Transverse colon (tissue), 3 donors: ENCODE results near the gene CBARP.

Experiments
- CTCF ChIP-seq, 5 experiments: fragments of 200-600 bp in 3 of 5; fragments of 450-650 bp in 2 of 5; sonication (generic) in 3 of 5; IDR thresholded peaks; 1 replicate in 2 of 5; 2 replicates in 3 of 5; pipeline ENCODE4 v1.5.1; 2016 to 2017; ENCODE audit warnings: antibody characterized with exemption in 5 of 5, inconsistent platforms in 3 of 5, mild to moderate bottlenecking in 2 of 5, moderate library complexity in 1 of 5
- EP300 ChIP-seq: sonication (generic); formaldehyde crosslinking; IDR thresholded peaks from one replicate; pipeline ENCODE4 v1.6.1; 2017; ENCODE audit warnings: antibody characterized with exemption, low read depth

- peak; percentile 11 for TF ChIP-seq EP300
- no peak for TF ChIP-seq CTCF (IDR thresholded peaks at IDR 0.05)
Observed at GRCh38 chr19:1252221-1252820, 14.5 kb upstream of the CBARP start.
